Stomach (tissue), 9 donors: ENCODE measurements around the gene SPATS2. TPM values are rescaled to one million over a fixed set of nuclear protein-coding genes. Genes with fewer than 3 reads are reported as not detected.

Source experiments
- DNase-seq, 2 donors: peaks; one replicate each; pipeline versions ENCODE4 v3.0.0 to v3.0.0-alpha.2; 2013 to 2019
- H3K27ac ChIP-seq, 5 donors: fragments of 200-600 bp in 4 of 5; sonication (generic) in 4 of 5; one replicate each; pipeline ENCODE4 v1.5.1; 2013 to 2019; ENCODE audit warnings: mild to moderate bottlenecking in 1 of 5, moderate library complexity in 1 of 5
- H3K27me3 ChIP-seq, 3 donors: fragments of 200-600 bp; sonication (generic); one replicate each; pipeline ENCODE4 v1.5.1; 2017 to 2019; ENCODE audit warnings: mixed run types in 1 of 3
- H3K36me3 ChIP-seq, 4 donors: fragments of 200-600 bp; sonication (generic); 1 replicate in 3 of 4; 2 replicates in 1 of 4; pipeline ENCODE4 v1.5.1; 2016 to 2019
- H3K4me1 ChIP-seq, 4 donors: fragments of 200-600 bp; sonication (generic); one replicate each; pipeline ENCODE4 v1.5.1; 2016 to 2019
- H3K4me3 ChIP-seq, 4 donors: fragments of 200-600 bp; sonication (generic) in 3 of 4; one replicate each; pipeline ENCODE4 v1.5.1; 2016 to 2019; ENCODE audit warnings: mild to moderate bottlenecking in 1 of 4
- H3K9me3 ChIP-seq, 4 donors: fragments of 200-600 bp; sonication (generic); one replicate each; pipeline ENCODE4 v1.5.1; 2016 to 2019
- CTCF ChIP-seq, 7 experiments: fragments of 450-650 bp in 4 of 7; fragments of 200-600 bp in 3 of 7; sonication (generic) in 3 of 7; IDR thresholded peaks; one replicate each; pipeline ENCODE4 v1.5.1; 2016 to 2019; ENCODE audit warnings: antibody characterized with exemption in 7 of 7, control low read depth in 2 of 7, mild to moderate bottlenecking in 1 of 7
- EP300 ChIP-seq: sonication (generic); formaldehyde crosslinking; IDR thresholded peaks from one replicate; pipeline ENCODE4 v1.6.1; 2017; ENCODE audit warnings: antibody characterized with exemption
- POLR2A ChIP-seq, 4 donors: fragments of 450-650 bp; IDR thresholded peaks; one replicate each; pipeline ENCODE4 v1.6.1; 2016; ENCODE audit warnings: antibody characterized with exemption in 4 of 4, control low read depth in 2 of 4, mild to moderate bottlenecking in 1 of 4, moderate library complexity in 1 of 4
- POLR2AphosphoS5 ChIP-seq, 3 donors: sonication (generic); formaldehyde crosslinking; IDR thresholded peaks; one replicate each; pipeline ENCODE4 v1.6.1; 2016; ENCODE audit warnings: antibody characterized with exemption in 3 of 3
- WGBS, 5 donors: extraction: QIAGEN DNeasy Blood & Tissue Kit in 3 of 5; methylation state at CpG; one replicate each; pipeline versions ENCODE4 v1.1.5 to v1.1.7; 2013 to 2018; 5-methylcytosine and 5-hydroxymethylcytosine counted together
- intact Hi-C: fragments of 100-400 bp; cut with DNase I; formaldehyde crosslinking; loops from one replicate; pipeline ENCODE4 v1.15.1; 2023; ENCODE audit warnings: low total_unique reads
- polyA plus RNA-seq, 3 donors: library from polyadenylated mRNA; stranded (reverse); fragments of 200-250 nt; gene quantifications; one replicate each; pipeline ENCODE4 v1.2.3, GENCODE V29; 2013
- total RNA-seq, 5 donors: library from RNA; depleted of rRNA; stranded (reverse); fragments of >200 nt; gene quantifications; one replicate each; pipeline versions ENCODE4 v1.1.0 to v1.2.3, GENCODE V29; 2014 to 2016
- donor health status: healthy with polysubstance abuse.
- donor health status: Bipolar disorder and iron deficiency.
- donor health status: healthy.

SPATS2 gene
- total and polyA plus RNA-seq, 8 donors, result 8.0 to 194 (median 17.8) TPM

DNA sequence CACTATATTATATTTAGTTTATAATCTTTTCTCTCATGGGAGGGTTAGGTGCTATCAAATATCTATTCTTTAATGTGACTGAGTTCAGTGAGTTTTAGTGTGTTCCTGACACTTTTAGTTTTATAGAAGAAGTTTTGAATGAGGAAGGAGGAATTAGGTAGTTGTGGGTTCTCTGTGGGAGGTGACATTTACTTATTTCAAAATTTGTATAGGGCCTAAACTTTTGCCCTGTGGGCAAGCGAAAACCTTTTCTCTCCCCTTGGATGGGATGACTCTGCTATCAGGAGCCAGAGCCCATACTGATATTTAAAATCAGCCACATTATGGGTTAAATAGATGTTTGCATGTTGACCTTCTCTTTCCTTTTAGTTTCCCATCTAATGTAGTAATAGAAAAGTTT, 43.6 kb downstream of the SPATS2 start:
- DNase-seq, result no peak
- no peak for TF ChIP-seq POLR2AphosphoS5 (IDR thresholded peaks at IDR 0.05)
- no peak for TF ChIP-seq POLR2A (IDR thresholded peaks at IDR 0.05)
- TF ChIP-seq CTCF (IDR thresholded peaks at IDR 0.05), result no peak
- TF ChIP-seq EP300, result no peak
- H3K27me3 ChIP-seq, result no peaks in the 10 kb centered on the region
- H3K4me3 ChIP-seq, result no peak overlapping the region
- WGBS, 5 donors, result 83 to 94% (median 90%) methylated on average over 1 of the region's 1 CpG
- no peaks in the 10 kb centered on the region for H3K9me3 ChIP-seq
- intact Hi-C loops, result no loop called here
- H3K27ac ChIP-seq, result no peak overlapping the region
- H3K4me1 ChIP-seq, result peaks cover 0 to 7% (median 0%) of the 10 kb centered on the region in 4 donors
- H3K36me3 ChIP-seq, result no peaks in the 10 kb centered on the region

DNA sequence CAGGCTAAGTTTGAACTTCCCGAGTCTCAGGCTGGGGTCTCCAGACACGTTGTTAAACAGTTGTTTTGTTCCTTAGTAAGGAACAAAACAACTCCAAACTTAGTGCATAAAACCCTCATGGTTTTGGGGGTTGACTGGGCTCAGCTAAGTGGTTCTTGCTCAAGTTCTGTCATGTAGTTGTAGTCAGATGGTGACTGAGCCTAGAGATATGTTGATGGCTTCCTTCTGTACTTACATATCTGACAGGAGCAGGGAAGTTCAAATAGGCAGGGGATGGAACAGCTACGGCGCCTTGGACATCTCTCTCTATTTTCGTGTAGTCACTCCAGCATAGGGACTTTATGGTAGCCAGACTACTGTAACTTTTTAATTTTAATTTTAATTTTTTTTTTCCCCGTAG, 45.7 kb downstream of the SPATS2 start:
- no peaks in the 10 kb centered on the region for H3K36me3 ChIP-seq
- intact Hi-C loops, result no loop called here
- no peak for TF ChIP-seq CTCF (IDR thresholded peaks at IDR 0.05)
- no peak for TF ChIP-seq EP300
- no peak for TF ChIP-seq POLR2AphosphoS5 (IDR thresholded peaks at IDR 0.05)
- no peak for TF ChIP-seq POLR2A (IDR thresholded peaks at IDR 0.05)
- no peaks in the 10 kb centered on the region for H3K9me3 ChIP-seq
- DNase-seq, result no peak
- no peaks in the 10 kb centered on the region for H3K4me1 ChIP-seq
- H3K27ac ChIP-seq, result no peak overlapping the region
- no peaks in the 10 kb centered on the region for H3K27me3 ChIP-seq
- 88 to 94% (median 91%) methylated on average over 6 of the region's 6 CpGs for WGBS, 5 donors
- no peak overlapping the region for H3K4me3 ChIP-seq

DNA sequence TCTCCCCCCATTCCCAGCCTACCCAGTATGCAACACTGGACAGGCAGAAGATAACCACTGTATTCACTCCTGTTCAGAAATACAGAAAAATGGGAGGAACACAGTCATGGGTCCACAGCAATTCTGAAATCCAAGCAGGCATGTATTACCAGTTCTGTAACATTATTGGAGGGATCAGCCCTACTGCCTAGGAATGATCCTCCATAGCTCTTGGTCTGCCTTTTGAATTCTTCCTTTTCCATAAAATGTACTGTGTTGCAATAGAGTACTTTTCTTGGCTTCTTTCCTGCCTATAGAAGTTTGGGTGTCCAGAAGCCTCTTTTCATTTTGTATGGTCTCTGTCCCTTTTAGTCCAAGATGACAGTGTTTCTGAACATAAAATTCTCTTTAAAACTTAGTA, 46.5 kb downstream of the SPATS2 start:
- DNase-seq, result no peak
- TF ChIP-seq EP300 (no peak), POLR2AphosphoS5 (IDR thresholded peaks at IDR 0.05) (no peak), POLR2A (IDR thresholded peaks at IDR 0.05) (no peak)
- peaks cover 0 to 5% (median 0%) of the 10 kb centered on the region in 4 donors for H3K4me1 ChIP-seq
- intact Hi-C loops, result no loop called here
- H3K9me3 ChIP-seq, result no peaks in the 10 kb centered on the region
- no peak overlapping the region for H3K27ac ChIP-seq
- no peaks in the 10 kb centered on the region for H3K27me3 ChIP-seq
- H3K4me3 ChIP-seq, result no peak overlapping the region
- no peaks in the 10 kb centered on the region for H3K36me3 ChIP-seq

- no peak for DNase-seq
Observed at GRCh38 chr12:49414364-49414763, 47.1 kb downstream of the SPATS2 start.

More at GRCh38 chr12:49414364-49414763, 47.1 kb downstream of the SPATS2 start:
- WGBS, 5 donors, result 57 to 82% (median 73%) methylated on average over 2 of the region's 2 CpGs
- Histone ChIP-seq H3K4me1 (peaks cover 0 to 10% (median 0%) of the 10 kb centered on the region in 4 donors), H3K36me3 (no peaks in the 10 kb centered on the region), H3K4me3 (no peak overlapping the region), H3K9me3 (no peaks in the 10 kb centered on the region), H3K27ac (no peak overlapping the region), H3K27me3 (no peaks in the 10 kb centered on the region)
- intact Hi-C loops, result no loop called here
- no peak for TF ChIP-seq EP300
- TF ChIP-seq POLR2AphosphoS5 (IDR thresholded peaks at IDR 0.05), result no peak
- TF ChIP-seq POLR2A (IDR thresholded peaks at IDR 0.05), result no peak
- no peak for TF ChIP-seq CTCF (IDR thresholded peaks at IDR 0.05)
